ENCODE measurements around the gene GNGT1. TPM values are rescaled to one million over a fixed set of nuclear protein-coding genes. Genes with fewer than 3 reads are reported as not detected.

GNGT1 gene
- not detected in 2 replicates for total RNA-seq (2014; rRNA removed; shearing (Covaris generic))

- DNase-seq (ENCODE audit: low read depth in 1 of 2, low spot score in 2 of 2), result no peak
- Histone ChIP-seq H3K9me3 (replicated peaks) (no peaks in the 10 kb centered on the region), H3K36me3 (no peaks in the 10 kb centered on the region), H3K27me3 (replicated peaks) (no peaks in the 10 kb centered on the region; the same call in 1 of the 2 replicates), H3K4me1 (replicated peaks) (no peaks in the 10 kb centered on the region), H3K27ac (no peak within 1 kb of the TSS), H3K4me3 (no peak within 1 kb of the TSS)
Measured at GRCh38 chr7:93906267-93906666, at the start of gene GNGT1. Gene GNGT1, plus strand, starts transcription at chr7:93906567. Its CDS starts 180 bp downstream, at chr7:93906747.

GRCh38 chr7:93858857-93859256 is 47.5 kb upstream of the GNGT1 start:
- Histone ChIP-seq H3K27ac (no peak overlapping the region), H3K4me1 (replicated peaks) (no peaks in the 10 kb centered on the region), H3K9me3 (replicated peaks) (no peaks in the 10 kb centered on the region), H3K27me3 (replicated peaks) (no peaks in the 10 kb centered on the region), H3K36me3 (no peaks in the 10 kb centered on the region), H3K4me3 (no peak overlapping the region)
- DNase-seq (ENCODE audit: low read depth in 1 of 2, low spot score in 2 of 2), result no peak

- H3K9me3 ChIP-seq (replicated peaks), result no peaks in the 10 kb centered on the region
- H3K4me1 ChIP-seq (replicated peaks), result no peaks in the 10 kb centered on the region
- H3K27me3 ChIP-seq (replicated peaks), result no peaks in the 10 kb centered on the region
- H3K4me3 ChIP-seq, result no peak overlapping the region
- DNase-seq (ENCODE audit: low read depth in 1 of 2, low spot score in 2 of 2), result no peak
- no peak overlapping the region for H3K27ac ChIP-seq
- no peaks in the 10 kb centered on the region for H3K36me3 ChIP-seq
Measured at GRCh38 chr7:93860261-93860660, 46.1 kb upstream of the GNGT1 start.

GRCh38 chr7:93861325-93861949 is 44.9 kb upstream of the GNGT1 start:
- no peaks in the 10 kb centered on the region for H3K4me1 ChIP-seq (replicated peaks)
- DNase-seq (ENCODE audit: low read depth in 1 of 2, low spot score in 2 of 2), result no peak
- no peak overlapping the region for H3K27ac ChIP-seq
- no peak overlapping the region for H3K4me3 ChIP-seq
- no peaks in the 10 kb centered on the region for H3K27me3 ChIP-seq (replicated peaks)
- H3K9me3 ChIP-seq (replicated peaks), result no peaks in the 10 kb centered on the region
- H3K36me3 ChIP-seq, result no peaks in the 10 kb centered on the region

GRCh38 chr7:93862651-93863050 is 43.7 kb upstream of the GNGT1 start:
- no peaks in the 10 kb centered on the region for H3K36me3 ChIP-seq
- no peaks in the 10 kb centered on the region for H3K4me1 ChIP-seq (replicated peaks)
- no peak overlapping the region for H3K27ac ChIP-seq
- no peak overlapping the region for H3K4me3 ChIP-seq
- H3K9me3 ChIP-seq (replicated peaks), result no peaks in the 10 kb centered on the region
- no peaks in the 10 kb centered on the region for H3K27me3 ChIP-seq (replicated peaks)
- DNase-seq (ENCODE audit: low read depth in 1 of 2, low spot score in 2 of 2), result no peak

- H3K36me3 ChIP-seq, result no peaks in the 10 kb centered on the region
- H3K4me1 ChIP-seq (replicated peaks), result no peaks in the 10 kb centered on the region
- no peak overlapping the region for H3K27ac ChIP-seq
- no peaks in the 10 kb centered on the region for H3K9me3 ChIP-seq (replicated peaks)
- no peak for DNase-seq (ENCODE audit: low read depth in 1 of 2, low spot score in 2 of 2)
- no peak overlapping the region for H3K4me3 ChIP-seq
- no peaks in the 10 kb centered on the region for H3K27me3 ChIP-seq (replicated peaks)
Measured at GRCh38 chr7:93866886-93867285, 39.5 kb upstream of the GNGT1 start.

- Histone ChIP-seq H3K27me3 (replicated peaks) (no peaks in the 10 kb centered on the region), H3K27ac (no peak overlapping the region), H3K4me1 (replicated peaks) (no peaks in the 10 kb centered on the region), H3K36me3 (no peaks in the 10 kb centered on the region), H3K9me3 (replicated peaks) (no peaks in the 10 kb centered on the region), H3K4me3 (no peak overlapping the region)
- DNase-seq (ENCODE audit: low read depth in 1 of 2, low spot score in 2 of 2), result no peak
Measured at GRCh38 chr7:93873998-93874574, 32.3 kb upstream of the GNGT1 start.

DNA sequence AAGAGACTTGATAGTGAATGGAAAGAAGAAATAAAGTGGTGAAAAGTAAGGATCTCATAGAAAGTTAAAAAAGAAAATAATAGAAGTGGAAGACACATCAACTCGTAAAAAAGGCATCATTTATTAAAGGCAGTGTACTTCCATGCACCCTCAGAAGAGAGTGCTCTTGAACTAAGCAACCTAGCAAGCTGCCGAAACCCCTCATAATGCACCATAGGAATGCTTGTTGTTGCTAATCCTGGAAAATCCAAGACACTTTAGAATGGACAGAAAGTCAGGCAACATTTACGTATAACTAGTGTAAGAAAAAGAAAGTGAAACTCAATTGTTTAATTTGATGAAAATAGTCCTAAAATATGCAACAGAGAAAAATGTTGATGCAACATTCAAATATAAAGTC is 28.6 kb upstream of the GNGT1 start:
- no peaks in the 10 kb centered on the region for H3K9me3 ChIP-seq (replicated peaks)
- H3K36me3 ChIP-seq, result no peaks in the 10 kb centered on the region
- no peak overlapping the region for H3K27ac ChIP-seq
- H3K4me1 ChIP-seq (replicated peaks), result no peaks in the 10 kb centered on the region
- no peaks in the 10 kb centered on the region for H3K27me3 ChIP-seq (replicated peaks)
- DNase-seq (ENCODE audit: low read depth in 1 of 2, low spot score in 2 of 2), result no peak
- H3K4me3 ChIP-seq, result no peak overlapping the region

- Histone ChIP-seq H3K36me3 (no peaks in the 10 kb centered on the region), H3K9me3 (replicated peaks) (no peaks in the 10 kb centered on the region), H3K27ac (no peak overlapping the region), H3K4me1 (replicated peaks) (no peaks in the 10 kb centered on the region), H3K4me3 (no peak overlapping the region), H3K27me3 (replicated peaks) (no peaks in the 10 kb centered on the region)
- no peak for DNase-seq (ENCODE audit: low read depth in 1 of 2, low spot score in 2 of 2)
Measured at GRCh38 chr7:93879356-93879755, 27.0 kb upstream of the GNGT1 start.

GRCh38 chr7:93882468-93882867 is 23.9 kb upstream of the GNGT1 start:
- Histone ChIP-seq H3K4me3 (no peak overlapping the region), H3K27me3 (replicated peaks) (no peaks in the 10 kb centered on the region), H3K36me3 (no peaks in the 10 kb centered on the region), H3K4me1 (replicated peaks) (no peaks in the 10 kb centered on the region), H3K27ac (no peak overlapping the region), H3K9me3 (replicated peaks) (no peaks in the 10 kb centered on the region)
- DNase-seq (ENCODE audit: low read depth in 1 of 2, low spot score in 2 of 2), result no peak

GRCh38 chr7:93883078-93883916 is 23.1 kb upstream of the GNGT1 start:
- no peak for DNase-seq (ENCODE audit: low read depth in 1 of 2, low spot score in 2 of 2)
- Histone ChIP-seq H3K36me3 (no peaks in the 10 kb centered on the region), H3K4me1 (replicated peaks) (no peaks in the 10 kb centered on the region), H3K27me3 (replicated peaks) (no peaks in the 10 kb centered on the region), H3K4me3 (no peak overlapping the region), H3K9me3 (replicated peaks) (no peaks in the 10 kb centered on the region), H3K27ac (no peak overlapping the region)

DNA sequence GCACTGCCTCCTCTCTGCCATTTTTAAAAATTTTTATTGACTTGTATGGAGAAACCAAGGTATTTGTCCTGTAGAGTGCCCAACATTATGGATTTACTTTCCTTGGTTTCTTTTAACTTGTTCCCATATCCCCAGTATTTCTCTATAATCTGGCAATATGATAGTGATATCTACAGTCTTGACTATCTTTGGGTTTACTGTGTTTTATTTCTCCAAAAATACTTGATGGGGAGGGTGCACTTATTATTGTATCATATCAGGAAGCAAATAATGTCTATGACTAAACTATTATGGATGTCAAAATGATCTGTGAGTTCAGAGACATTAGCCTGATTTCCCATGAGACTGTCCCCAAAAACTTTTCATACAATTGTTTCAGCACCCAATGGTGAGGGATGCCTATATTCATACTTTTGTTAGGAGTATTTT is 22.4 kb upstream of the GNGT1 start:
- no peak for DNase-seq (ENCODE audit: low read depth in 1 of 2, low spot score in 2 of 2)
- Histone ChIP-seq H3K9me3 (replicated peaks) (no peaks in the 10 kb centered on the region), H3K4me3 (no peak overlapping the region), H3K27me3 (replicated peaks) (no peaks in the 10 kb centered on the region), H3K4me1 (replicated peaks) (no peaks in the 10 kb centered on the region), H3K27ac (no peak overlapping the region), H3K36me3 (no peaks in the 10 kb centered on the region)

- no peak overlapping the region for H3K4me3 ChIP-seq
- peaks cover under 1% of the 10 kb centered on the region; the same call in 1 of the 2 replicates for H3K27me3 ChIP-seq (replicated peaks)
- H3K27ac ChIP-seq, result no peak overlapping the region
- no peak for DNase-seq (ENCODE audit: low read depth in 1 of 2, low spot score in 2 of 2)
- H3K9me3 ChIP-seq (replicated peaks), result no peaks in the 10 kb centered on the region
- no peaks in the 10 kb centered on the region for H3K36me3 ChIP-seq
- peaks cover under 1% of the 10 kb centered on the region for H3K4me1 ChIP-seq (replicated peaks)
Measured at GRCh38 chr7:93884541-93884940, 21.8 kb upstream of the GNGT1 start.

DNA sequence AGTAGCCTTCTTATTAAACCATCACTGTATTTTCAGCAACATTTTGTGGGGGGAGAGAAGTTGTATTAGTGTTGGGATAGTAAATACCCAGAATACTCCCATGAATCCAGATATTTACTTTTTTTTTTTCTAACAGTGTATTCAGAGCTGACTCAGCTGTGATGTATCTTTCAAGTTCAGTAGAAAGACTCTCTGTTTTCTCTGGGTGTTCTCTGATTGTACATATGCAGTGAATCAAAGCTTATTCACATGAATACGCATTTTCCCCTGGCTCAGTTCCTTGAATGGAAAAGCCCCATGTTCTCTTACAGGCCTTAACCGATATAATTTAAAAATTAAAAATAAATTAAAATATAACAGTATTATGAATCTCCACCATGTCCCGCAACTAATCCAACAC is 17.1 kb upstream of the GNGT1 start:
- Histone ChIP-seq H3K9me3 (replicated peaks) (no peaks in the 10 kb centered on the region), H3K27ac (no peak overlapping the region), H3K4me1 (replicated peaks) (peaks cover 14% of the 10 kb centered on the region), H3K36me3 (no peaks in the 10 kb centered on the region), H3K4me3 (no peak overlapping the region), H3K27me3 (replicated peaks) (peaks cover 3% of the 10 kb centered on the region)
- DNase-seq (ENCODE audit: low read depth in 1 of 2, low spot score in 2 of 2), result no peak

Measured in SJSA1 (cell line).